Mammary epithelial cell (primary cell): ENCODE results near the gene OR4D2.

Source experiments
- CTCF ChIP-seq, 2 donors: IDR thresholded peaks in 1 of 2; conservative IDR thresholded peaks in 1 of 2; 2 replicates each; pipeline ENCODE4 v1.5.1; 2011 to 2012; ENCODE audit warnings: inconsistent platforms in 2 of 2, low read length in 2 of 2, mild to moderate bottlenecking in 2 of 2, control low read depth in 1 of 2, low read depth in 1 of 2; ENCODE audit not compliant: insufficient read depth in 1 of 2; ENCODE audit errors: extremely low read depth in 1 of 2
- EZH2 ChIP-seq: IDR thresholded peaks from 2 replicates; pipeline ENCODE4 v1.6.1; 2012; ENCODE audit warnings: low read length, inconsistent platforms, borderline replicate concordance

DNA sequence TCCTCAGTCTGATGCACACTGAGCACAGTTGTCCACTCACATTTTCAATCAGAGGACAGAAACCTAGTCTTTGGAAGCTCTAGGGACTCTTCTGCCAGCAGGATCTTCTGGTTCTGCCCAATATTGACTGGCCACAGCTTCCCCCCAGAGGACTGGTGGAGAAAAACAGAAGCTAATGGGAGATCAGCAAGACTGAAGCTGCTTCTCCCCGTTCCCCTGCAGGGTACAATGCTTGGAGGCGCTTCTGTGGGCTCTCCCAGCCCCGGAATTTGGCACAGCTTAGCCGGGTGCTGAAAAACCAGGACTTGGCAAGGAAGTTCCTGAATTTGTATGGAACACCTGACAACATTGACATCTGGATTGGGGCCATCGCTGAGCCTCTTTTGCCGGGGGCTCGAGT is 36.1 kb downstream of the OR4D2 start:
- TF ChIP-seq CTCF (conservative IDR thresholded peaks at IDR 0.05 in 1 of 2, IDR thresholded peaks at IDR 0.05 in 1 of 2; ENCODE audit: extremely low read depth in 1 of 2, insufficient read depth in 1 of 2, low read depth in 1 of 2, low read length in 2 of 2) = no peak
- TF ChIP-seq EZH2 = no peak
